Colonic mucosa (tissue), 4 donors: ENCODE results near the gene COL16A1. TPM values are rescaled to one million over a fixed set of nuclear protein-coding genes. Genes with fewer than 3 reads are reported as not detected.

Experiments
- DNase-seq: peaks from one replicate; pipeline ENCODE4 v3.0.0-alpha.2; 2020
- H3K27ac ChIP-seq: fragments of 200-600 bp; one replicate; pipeline ENCODE4 v1.8.0; 2021
- H3K27me3 ChIP-seq: fragments of 200-600 bp; one replicate; pipeline ENCODE4 v1.8.0; 2021
- H3K36me3 ChIP-seq: fragments of 200-600 bp; one replicate; pipeline ENCODE4 v1.8.0; 2021
- H3K4me1 ChIP-seq: fragments of 200-600 bp; one replicate; pipeline ENCODE4 v1.8.0; 2021; ENCODE audit warnings: mild to moderate bottlenecking
- H3K4me3 ChIP-seq: fragments of 200-600 bp; one replicate; pipeline ENCODE4 v1.8.0; 2021
- H3K9ac ChIP-seq, 2 donors: one replicate each; pipeline ENCODE4 v1.7.0; 2013; ENCODE audit warnings: control low read depth in 2 of 2, low read depth in 2 of 2, low read length in 2 of 2
- H3K9me3 ChIP-seq: fragments of 200-600 bp; one replicate; pipeline ENCODE4 v1.8.0; 2021
- intact Hi-C: fragments of 100-400 bp; cut with DNase I; formaldehyde crosslinking; loops from one replicate; pipeline ENCODE4 v1.14.1; 2022
- total RNA-seq, 2 donors: library from RNA; stranded (reverse); fragmentation: NEBNext Ultra II Directional in 1 of 2; extraction: Animal tissue kit (Norgen Biotek cat#: 25700) in 1 of 2; gene quantifications; one replicate each; pipeline ENCODE4 v1.2.1, GENCODE V29; 2021
- TF ChIP-seq, protein P1 (sequence below): fragments of 200-600 bp; IDR thresholded peaks from one replicate; pipeline ENCODE4 v1.8.0; 2022; ENCODE audit warnings: antibody characterized with exemption, mild to moderate bottlenecking
- donor health status: healthy.
- donor health status: DM: no; HTN: no; CAD: no.
- donor health status: DM: no; HTN: no; CAD: no.

COL16A1 gene
- total RNA-seq, 2 donors from 2014 or later, result 9.0 to 15.4 TPM

DNA sequence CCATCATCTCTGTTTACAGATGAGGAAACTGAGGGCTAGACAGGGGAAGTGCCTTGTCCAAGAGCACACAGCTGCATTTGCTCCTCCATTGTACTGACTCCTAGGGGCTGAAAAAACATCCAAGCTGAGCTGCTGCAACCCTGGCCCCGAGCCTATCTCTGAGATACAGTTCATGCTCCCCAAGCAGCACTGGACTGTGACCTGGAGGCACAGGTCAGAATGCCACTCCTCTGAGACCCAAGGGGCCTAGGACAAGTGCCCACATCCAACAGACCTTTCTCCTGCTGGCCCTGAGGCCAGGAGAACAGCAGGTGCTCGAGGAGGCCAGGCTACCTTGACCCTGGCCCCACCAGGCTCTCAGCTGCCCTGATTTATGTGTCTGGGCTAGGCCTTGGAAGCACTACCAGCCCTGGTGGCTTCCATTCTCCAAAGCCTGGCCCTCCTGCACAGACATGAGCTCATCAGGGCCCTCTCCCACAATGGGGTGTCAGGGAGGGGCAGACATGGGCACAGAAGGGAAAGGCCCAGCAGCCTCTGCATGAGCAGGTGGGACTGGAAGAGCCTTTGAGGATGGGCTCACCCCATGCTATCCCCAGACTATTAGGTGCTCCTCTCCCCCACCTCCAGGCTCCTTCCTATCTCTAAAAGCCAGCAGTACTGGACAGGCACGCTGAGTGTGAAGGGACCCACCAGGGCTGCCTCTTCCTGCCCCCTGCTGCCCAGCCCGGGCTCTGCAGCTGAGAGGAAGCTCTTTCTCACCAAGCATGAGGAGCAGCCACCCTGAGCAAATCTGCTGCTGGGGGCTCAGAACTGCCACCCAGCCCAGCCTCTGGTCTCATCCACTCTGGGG is 41.5 kb upstream of the COL16A1 start:
- TF ChIP-seq, protein P1, sequence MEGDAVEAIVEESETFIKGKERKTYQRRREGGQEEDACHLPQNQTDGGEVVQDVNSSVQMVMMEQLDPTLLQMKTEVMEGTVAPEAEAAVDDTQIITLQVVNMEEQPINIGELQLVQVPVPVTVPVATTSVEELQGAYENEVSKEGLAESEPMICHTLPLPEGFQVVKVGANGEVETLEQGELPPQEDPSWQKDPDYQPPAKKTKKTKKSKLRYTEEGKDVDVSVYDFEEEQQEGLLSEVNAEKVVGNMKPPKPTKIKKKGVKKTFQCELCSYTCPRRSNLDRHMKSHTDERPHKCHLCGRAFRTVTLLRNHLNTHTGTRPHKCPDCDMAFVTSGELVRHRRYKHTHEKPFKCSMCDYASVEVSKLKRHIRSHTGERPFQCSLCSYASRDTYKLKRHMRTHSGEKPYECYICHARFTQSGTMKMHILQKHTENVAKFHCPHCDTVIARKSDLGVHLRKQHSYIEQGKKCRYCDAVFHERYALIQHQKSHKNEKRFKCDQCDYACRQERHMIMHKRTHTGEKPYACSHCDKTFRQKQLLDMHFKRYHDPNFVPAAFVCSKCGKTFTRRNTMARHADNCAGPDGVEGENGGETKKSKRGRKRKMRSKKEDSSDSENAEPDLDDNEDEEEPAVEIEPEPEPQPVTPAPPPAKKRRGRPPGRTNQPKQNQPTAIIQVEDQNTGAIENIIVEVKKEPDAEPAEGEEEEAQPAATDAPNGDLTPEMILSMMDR, result peak; percentile 71
- H3K4me3 ChIP-seq, result no peak overlapping the region
- no peak overlapping the region for H3K27ac ChIP-seq
- H3K27me3 ChIP-seq, result no peaks in the 10 kb centered on the region
- H3K4me1 ChIP-seq, result no peaks in the 10 kb centered on the region
- peak; percentile 72 for DNase-seq
- no peaks in the 10 kb centered on the region for H3K9me3 ChIP-seq
- H3K9ac ChIP-seq, result no peak overlapping the region
- intact Hi-C loops, result no loop called here
- no peaks in the 10 kb centered on the region for H3K36me3 ChIP-seq

DNA sequence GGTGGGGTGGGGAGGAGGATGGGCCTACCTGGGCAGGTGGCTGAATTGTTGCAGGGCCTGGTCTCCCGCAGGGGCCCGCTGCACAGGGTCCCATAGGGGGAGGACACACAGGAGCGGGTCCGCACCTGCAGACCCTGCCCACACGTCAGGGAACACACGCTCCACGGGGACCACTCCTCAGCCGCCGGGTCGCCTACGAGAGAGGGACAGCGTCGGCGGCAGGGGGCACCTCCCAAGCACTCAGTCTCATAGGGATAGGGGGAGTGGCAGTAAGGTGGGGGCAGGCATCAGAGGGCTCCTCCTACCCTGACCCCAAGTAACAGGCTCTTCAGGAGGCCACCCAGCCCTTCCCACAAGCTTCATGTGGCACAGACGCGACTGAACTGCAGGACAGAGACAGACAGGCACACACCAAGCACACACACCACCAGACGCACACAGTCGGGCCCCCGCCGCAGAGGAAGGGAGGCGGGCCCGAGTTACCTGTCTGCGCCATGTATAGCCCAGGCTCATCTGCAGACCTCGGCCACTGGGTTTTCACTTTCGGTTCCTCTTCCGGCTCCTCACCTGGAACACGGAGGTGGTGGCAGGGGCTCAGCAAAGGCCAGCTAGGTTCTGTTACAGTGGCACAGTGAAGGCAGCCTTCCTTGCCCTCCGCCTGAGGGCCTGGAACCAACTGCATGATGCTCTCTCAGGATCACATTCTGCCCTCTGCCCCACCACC is 40.5 kb upstream of the COL16A1 start:
- Histone ChIP-seq H3K9me3 (no peaks in the 10 kb centered on the region), H3K4me1 (no peaks in the 10 kb centered on the region), H3K9ac (peak overlapping the region in 1 of 2 donors; percentile 24), H3K36me3 (no peaks in the 10 kb centered on the region), H3K27ac (no peak overlapping the region), H3K27me3 (no peaks in the 10 kb centered on the region), H3K4me3 (no peak overlapping the region)
- intact Hi-C loops, result no loop called here
- DNase-seq, result no peak
- TF ChIP-seq, protein P1, result no peak

DNA sequence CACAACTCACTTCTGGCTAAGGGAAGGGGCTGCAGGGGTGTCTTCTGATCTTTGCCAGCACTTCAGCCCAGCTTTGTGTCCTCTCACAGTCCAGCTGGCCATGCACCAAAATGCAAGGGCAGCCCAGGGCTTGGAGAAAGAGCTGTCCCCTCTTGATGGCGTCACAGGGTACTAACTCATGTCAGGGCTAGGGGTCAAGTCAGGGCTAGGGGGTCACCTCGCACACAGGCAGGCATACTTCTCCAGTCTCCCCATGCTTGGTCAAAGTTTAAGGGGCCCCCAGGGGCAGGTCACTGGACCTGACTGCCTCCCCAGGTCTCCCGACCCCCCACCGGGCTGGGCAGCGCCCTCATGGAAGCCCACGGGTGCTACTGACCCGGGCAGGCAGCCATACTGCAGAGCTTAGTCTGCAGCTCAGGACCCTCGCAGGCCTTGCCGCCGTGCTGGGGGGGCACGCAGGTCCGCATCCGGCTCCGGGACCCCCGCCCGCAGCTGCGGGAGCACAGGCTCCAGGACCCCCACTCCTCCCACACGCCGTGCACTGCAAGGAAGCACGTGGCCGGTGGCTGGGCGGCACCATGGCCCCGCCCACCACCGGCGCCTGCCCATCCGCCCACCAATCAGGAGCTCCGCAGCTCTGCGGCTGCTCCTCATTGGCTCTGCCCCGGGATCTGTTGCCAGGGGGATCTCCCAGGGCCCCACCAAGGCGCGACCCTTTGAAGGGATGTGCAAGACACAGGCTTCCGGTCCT is 38.8 kb upstream of the COL16A1 start:
- Histone ChIP-seq H3K4me1 (no peaks in the 10 kb centered on the region), H3K27ac (no peak overlapping the region), H3K36me3 (no peaks in the 10 kb centered on the region), H3K9ac (no peak overlapping the region), H3K9me3 (no peaks in the 10 kb centered on the region), H3K27me3 (no peaks in the 10 kb centered on the region), H3K4me3 (no peak overlapping the region)
- intact Hi-C loops, result no loop called here
- DNase-seq, result no peak
- TF ChIP-seq, protein P1, result no peak

DNA sequence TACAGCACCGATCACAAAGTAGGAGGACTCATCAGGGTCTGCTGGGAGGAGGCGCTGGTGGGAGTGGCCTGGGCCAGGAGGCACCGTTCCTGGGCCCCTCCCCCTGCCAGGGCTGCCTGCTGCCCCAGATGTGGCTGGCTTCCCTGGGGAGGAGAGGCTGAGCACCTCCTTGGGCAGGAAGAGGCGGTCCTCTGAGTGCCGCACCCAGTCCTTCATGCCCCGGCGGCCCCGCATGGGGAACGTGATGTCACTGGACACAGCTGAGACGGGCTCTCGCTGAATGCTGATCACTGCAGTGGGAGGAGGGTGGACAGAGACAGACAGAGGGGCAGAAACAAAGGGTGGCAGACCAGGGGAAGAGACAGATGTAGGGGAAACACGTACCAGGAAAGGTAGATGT is 35.5 kb upstream of the COL16A1 start:
- TF ChIP-seq, protein P1, result no peak
- Histone ChIP-seq H3K9ac (peak overlapping the region in 1 of 2 donors; percentile 19), H3K9me3 (no peaks in the 10 kb centered on the region), H3K4me3 (no peak overlapping the region), H3K4me1 (no peaks in the 10 kb centered on the region), H3K27me3 (no peaks in the 10 kb centered on the region), H3K36me3 (no peaks in the 10 kb centered on the region), H3K27ac (no peak overlapping the region)
- intact Hi-C loops, result no loop called here
- DNase-seq, result peak; percentile 70

DNA sequence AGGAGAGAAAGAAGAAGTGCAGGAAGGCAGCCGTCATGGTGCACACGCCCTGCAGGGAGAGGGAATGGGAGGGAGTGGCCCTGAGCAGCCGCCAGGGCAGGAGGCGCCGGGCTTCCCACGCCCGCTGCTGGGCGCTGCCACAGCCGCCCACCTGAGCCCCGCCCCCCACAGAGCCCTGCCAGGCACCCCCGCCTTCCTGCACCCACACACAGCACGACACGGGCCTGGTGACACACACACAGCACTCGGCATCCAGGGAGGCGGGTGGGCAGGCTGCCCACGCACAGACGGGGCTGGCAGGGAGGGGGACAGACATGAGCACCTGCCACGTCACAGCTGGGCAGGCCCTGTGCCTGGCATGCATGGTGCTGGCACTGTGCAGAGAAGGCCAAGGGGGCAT is 32.9 kb upstream of the COL16A1 start:
- no peaks in the 10 kb centered on the region for H3K27me3 ChIP-seq
- intact Hi-C loops, result no loop called here
- H3K9me3 ChIP-seq, result no peaks in the 10 kb centered on the region
- H3K4me1 ChIP-seq, result no peaks in the 10 kb centered on the region
- no peaks in the 10 kb centered on the region for H3K36me3 ChIP-seq
- TF ChIP-seq, protein P1, result no peak
- DNase-seq, result peak; percentile 44
- no peak overlapping the region for H3K27ac ChIP-seq
- peak overlapping the region in 1 of 2 donors; percentile 5 for H3K9ac ChIP-seq
- H3K4me3 ChIP-seq, result no peak overlapping the region
